ENCODE results near the gene EIF2A.
"Not testable (repeated sequence)": the region's sequence is repeated elsewhere in the genome, so short reads cannot be mapped to it uniquely, and the experiment has no call there.

The EIF2A gene

GRCh38 chr3:150546226-150547044, at the start of gene EIF2A, which contains the start of gene SERP1:
EIF2A (plus strand) TSS chr3:150546787; CDS start chr3:150546803, 16 bp downstream.
SERP1 (minus strand) TSS chr3:150546496; CDS start chr3:150546135, 361 bp downstream.
- DNase-seq (ENCODE audit: low spot score): peak; percentile 99
- TF ChIP-seq CTCF (IDR thresholded peaks at IDR 0.05): no peak
- Histone ChIP-seq H3K27ac (peak within 1 kb of the TSS; percentile 89 to 100), H3K4me3 (peak within 1 kb of the TSS; percentile 99)

GRCh38 chr3:150497956-150498355, 48.6 kb upstream of the EIF2A start:
- H3K27ac ChIP-seq: no peak overlapping the region
- H3K4me3 ChIP-seq: no peak overlapping the region
- no peak for TF ChIP-seq CTCF (IDR thresholded peaks at IDR 0.05)
- DNase-seq (ENCODE audit: low spot score): no peak

DNA sequence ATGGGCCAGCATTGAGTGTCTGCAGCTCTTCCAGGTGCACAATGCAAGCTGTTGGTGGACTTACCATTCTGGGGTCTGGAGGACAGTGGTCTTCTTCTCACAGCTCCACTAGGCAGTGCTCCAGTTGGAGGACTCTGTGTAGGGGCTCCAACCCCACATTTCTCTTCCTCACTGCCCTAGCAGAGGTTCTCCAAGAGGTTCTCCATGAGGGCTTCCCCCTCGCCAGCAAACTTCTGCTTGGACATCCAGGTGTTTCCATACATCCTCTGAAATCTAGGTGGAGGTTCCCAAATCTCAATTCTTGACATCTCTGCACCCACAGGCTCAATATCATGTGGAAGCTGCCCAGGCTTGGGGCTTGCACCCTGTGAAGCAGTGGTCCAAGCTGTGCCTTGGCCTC, 45.6 kb upstream of the EIF2A start:
- H3K4me3 ChIP-seq; DNase-seq (ENCODE audit: low spot score); H3K27ac ChIP-seq: not testable (repeated sequence)

GRCh38 chr3:150503402-150504099, 43.0 kb upstream of the EIF2A start:
- no peak for TF ChIP-seq CTCF (IDR thresholded peaks at IDR 0.05)
- H3K4me3 ChIP-seq: no peak overlapping the region
- no peak for DNase-seq (ENCODE audit: low spot score)
- H3K27ac ChIP-seq: no peak overlapping the region

DNA sequence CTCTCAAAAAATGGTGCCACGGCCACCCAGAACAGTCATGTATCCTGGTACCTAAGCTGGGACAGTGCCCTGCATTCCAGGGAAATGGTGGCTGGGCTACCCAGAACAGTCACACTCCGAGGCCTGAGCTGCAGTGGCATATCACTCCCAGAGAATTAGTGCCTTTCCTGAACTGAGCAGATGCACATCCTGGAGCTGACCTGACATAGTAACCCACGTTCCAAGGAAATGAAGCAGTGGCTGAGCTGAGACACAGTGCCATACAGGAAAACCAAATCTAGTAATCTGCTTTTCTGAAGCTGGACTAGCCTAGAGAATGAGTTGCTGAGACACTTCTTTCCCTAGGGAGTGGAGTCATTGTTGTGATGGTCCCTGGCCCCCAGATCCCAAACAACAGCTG, 42.1 kb upstream of the EIF2A start:
- DNase-seq (ENCODE audit: low spot score): no peak
- H3K27ac ChIP-seq: no peak overlapping the region
- no peak for TF ChIP-seq CTCF (IDR thresholded peaks at IDR 0.05)
- no peak overlapping the region for H3K4me3 ChIP-seq

DNA sequence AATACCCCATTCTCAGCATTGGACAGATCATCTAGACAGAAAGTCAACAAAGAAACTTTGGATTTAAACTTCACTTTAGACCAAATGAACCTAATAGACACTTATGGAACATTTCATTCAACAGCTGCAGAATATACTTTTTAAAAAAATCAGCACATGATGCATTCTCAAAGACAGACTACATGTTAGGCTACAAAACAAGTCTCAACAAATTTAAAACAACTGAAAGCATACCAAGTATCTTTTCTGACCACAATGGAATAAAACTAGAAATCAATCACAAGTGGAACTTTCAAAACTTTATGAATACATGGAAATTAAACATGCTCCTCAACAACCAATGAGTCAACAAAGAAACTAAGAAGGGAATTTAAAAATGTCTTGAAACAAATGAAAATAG, 38.2 kb upstream of the EIF2A start:
- no peak overlapping the region for H3K27ac ChIP-seq
- no peak overlapping the region for H3K4me3 ChIP-seq
- no peak for DNase-seq (ENCODE audit: low spot score)
- no peak for TF ChIP-seq CTCF (IDR thresholded peaks at IDR 0.05)

DNA sequence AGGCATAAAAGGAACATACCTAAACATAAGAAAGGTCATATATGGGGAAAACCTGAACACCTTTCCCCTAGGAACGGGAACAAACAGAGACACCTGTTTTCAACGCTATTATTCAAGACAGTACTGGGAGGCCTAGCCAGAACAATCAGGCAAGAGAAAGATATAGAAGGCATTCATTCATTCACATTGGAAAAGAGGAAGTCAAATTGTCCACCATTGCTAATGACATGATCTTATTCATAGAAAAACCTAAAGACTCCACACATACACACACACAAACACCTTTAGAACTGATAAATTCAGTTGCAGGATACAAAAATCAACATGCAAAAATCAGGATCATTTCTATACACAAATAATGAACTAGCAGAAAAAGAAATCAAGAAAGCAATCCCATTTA, 36.8 kb upstream of the EIF2A start:
- no peak for DNase-seq (ENCODE audit: low spot score)
- Histone ChIP-seq H3K4me3 (no peak overlapping the region), H3K27ac (no peak overlapping the region)
- no peak for TF ChIP-seq CTCF (IDR thresholded peaks at IDR 0.05)

Data from coronary artery (tissue), 2 donors.